Gastroesophageal sphincter (tissue), 4 donors: ENCODE measurements around the gene ERCC2. TPM values are rescaled to one million over a fixed set of nuclear protein-coding genes. Genes with fewer than 3 reads are reported as not detected.

Experiments
- ATAC-seq: fragments of 150-250 bp; one replicate; pipeline ENCODE4 v1.9.1; 2016; ENCODE audit warnings: mild to moderate bottlenecking, moderate library complexity
- H3K27ac ChIP-seq, 4 donors: fragments of 200-600 bp; sonication (generic) in 3 of 4; 1 replicate in 3 of 4; 2 replicates in 1 of 4; pipeline ENCODE4 v1.5.1; 2016 to 2019
- H3K27me3 ChIP-seq: fragments of 200-600 bp; sonication (generic); one replicate; pipeline ENCODE4 v1.5.1; 2019
- H3K36me3 ChIP-seq, 2 donors: fragments of 200-600 bp; sonication (generic); one replicate each; pipeline ENCODE4 v1.5.1; 2019; ENCODE audit warnings: control low read depth in 1 of 2
- H3K4me1 ChIP-seq, 3 donors: fragments of 200-600 bp; sonication (generic); 1 replicate in 2 of 3; 2 replicates in 1 of 3; pipeline ENCODE4 v1.5.1; 2016 to 2019; ENCODE audit warnings: control low read depth in 2 of 3
- H3K4me3 ChIP-seq, 2 donors: fragments of 200-600 bp; sonication (generic); one replicate each; pipeline ENCODE4 v1.5.1; 2019; ENCODE audit warnings: mild to moderate bottlenecking in 1 of 2, moderate library complexity in 1 of 2
- H3K9me3 ChIP-seq, 3 donors: fragments of 200-600 bp; sonication (generic); one replicate each; pipeline ENCODE4 v1.5.1; 2017 to 2019; ENCODE audit warnings: control low read depth in 2 of 3
- CTCF ChIP-seq, 4 experiments: fragments of 200-600 bp in 2 of 4; fragments of 450-650 bp in 2 of 4; sonication (generic) in 1 of 4; IDR thresholded peaks; one replicate each; pipeline ENCODE4 v1.5.1; 2017 to 2019; ENCODE audit warnings: antibody characterized with exemption in 4 of 4, mild to moderate bottlenecking in 2 of 4, moderate library complexity in 2 of 4
- EP300 ChIP-seq: sonication (generic); formaldehyde crosslinking; IDR thresholded peaks from one replicate; pipeline ENCODE4 v1.6.1; 2017; ENCODE audit warnings: antibody characterized with exemption, mild to moderate bottlenecking
- POLR2A ChIP-seq, 2 donors: fragments of 450-650 bp; IDR thresholded peaks; one replicate each; pipeline ENCODE4 v1.6.1; 2017; ENCODE audit warnings: antibody characterized with exemption in 2 of 2, mild to moderate bottlenecking in 2 of 2, moderate library complexity in 1 of 2
- POLR2AphosphoS5 ChIP-seq: sonication (generic); formaldehyde crosslinking; IDR thresholded peaks from one replicate; pipeline ENCODE4 v1.6.1; 2017; ENCODE audit warnings: antibody characterized with exemption
- WGBS, 2 donors: methylation state at CpG; one replicate each; pipeline ENCODE4 v1.1.5; 2018; ENCODE audit warnings: low coverage in 1 of 2; 5-methylcytosine and 5-hydroxymethylcytosine counted together
- total RNA-seq, 4 donors: library from RNA; depleted of rRNA; stranded (reverse); fragments of >200 nt; gene quantifications; one replicate each; pipeline ENCODE4 v1.1.0, GENCODE V29; 2016

ERCC2 gene
- total RNA-seq, 4 donors from 2014 or later = 7.1 to 18.8 (median 12.5) TPM

DNA sequence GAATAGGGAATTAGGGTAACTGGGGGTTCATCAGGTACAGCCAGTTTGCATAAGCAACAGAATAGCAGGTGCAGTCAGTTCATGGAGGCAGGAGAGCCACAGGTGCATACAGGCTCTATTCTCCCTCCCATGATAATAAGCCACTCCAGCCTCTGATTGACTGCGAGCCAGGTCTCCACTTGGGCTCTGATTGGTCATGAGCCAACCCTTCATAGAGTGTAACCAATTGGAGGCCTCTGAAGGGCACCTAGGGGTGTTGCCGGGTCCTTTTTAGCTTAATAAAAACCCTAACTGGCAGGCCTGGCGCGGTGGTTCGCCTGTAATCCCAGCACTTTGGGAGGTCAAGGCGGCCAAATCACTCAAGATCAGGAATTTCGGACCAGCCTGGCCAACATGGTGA lies 39.0 kb downstream of the ERCC2 start:
- no peaks in the 10 kb centered on the region for H3K9me3 ChIP-seq
- peaks cover 0 to 3% (median 0%) of the 10 kb centered on the region in 3 donors for H3K4me1 ChIP-seq
- H3K27ac ChIP-seq = no peak overlapping the region
- no peaks in the 10 kb centered on the region for H3K27me3 ChIP-seq
- no peak for ATAC-seq
- WGBS, 2 donors = 100% methylated on average over 1 of the region's 7 CpGs; no CpG with 5 or more reads in 1 of the 2 donors
- no peak overlapping the region for H3K4me3 ChIP-seq
- TF ChIP-seq CTCF (IDR thresholded peaks at IDR 0.05) (no peak), EP300 (no peak), POLR2A (IDR thresholded peaks at IDR 0.05) (no peak)
- H3K36me3 ChIP-seq = no peaks in the 10 kb centered on the region

- Histone ChIP-seq H3K4me1 (peaks cover 0 to 31% (median 9%) of the 10 kb centered on the region in 3 donors), H3K27ac (no peak overlapping the region), H3K27me3 (peaks cover 15% of the 10 kb centered on the region), H3K4me3 (no peak overlapping the region), H3K9me3 (no peaks in the 10 kb centered on the region), H3K36me3 (no peaks in the 10 kb centered on the region)
- WGBS, 2 donors = 55 to 72% methylated on average over 4 to 11 of the region's 13 CpGs
- no peak for TF ChIP-seq POLR2A (IDR thresholded peaks at IDR 0.05)
- no peak for TF ChIP-seq POLR2AphosphoS5
- TF ChIP-seq CTCF (IDR thresholded peaks at IDR 0.05) = no peak
- no peak for TF ChIP-seq EP300
- no peak for ATAC-seq
Observed at GRCh38 chr19:45327404-45328143, 42.8 kb downstream of the ERCC2 start.

GRCh38 chr19:45324349-45324907 lies 45.9 kb downstream of the ERCC2 start:
- ATAC-seq = no peak
- Histone ChIP-seq H3K27ac (peak overlapping the region in 3 of 4 donors; percentile 63 to 80 (median 78)), H3K36me3 (no peaks in the 10 kb centered on the region), H3K4me1 (peaks cover 0 to 43% (median 9%) of the 10 kb centered on the region in 3 donors), H3K4me3 (no peak overlapping the region), H3K27me3 (peaks cover 20% of the 10 kb centered on the region), H3K9me3 (no peaks in the 10 kb centered on the region)
- WGBS, 2 donors = 55 to 62% methylated on average over 4 to 8 of the region's 11 CpGs
- TF ChIP-seq POLR2AphosphoS5 (no peak), EP300 (no peak), POLR2A (IDR thresholded peaks at IDR 0.05) (no peak), CTCF (IDR thresholded peaks at IDR 0.05) (no peak)

DNA sequence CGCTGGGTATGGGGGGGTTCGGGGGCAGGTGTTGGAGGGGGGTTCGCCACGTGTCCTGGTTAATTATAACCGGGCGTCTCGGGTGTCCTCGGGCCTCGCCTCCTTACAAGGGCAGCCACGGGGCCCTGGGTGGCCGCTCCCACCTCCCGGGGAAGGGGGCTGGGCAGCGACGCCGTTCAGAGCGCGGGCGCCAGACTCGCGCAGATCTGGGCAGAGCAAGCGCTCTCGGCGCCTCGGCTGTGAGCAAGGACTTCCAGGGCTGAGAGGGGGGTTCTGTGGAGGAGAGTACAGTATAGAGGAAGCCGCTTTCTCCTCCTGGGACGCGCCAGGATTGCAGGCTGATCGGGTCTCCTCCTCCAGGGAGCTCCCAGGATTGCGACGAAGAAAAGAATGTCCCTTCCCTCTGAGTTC lies 46.7 kb downstream of the ERCC2 start:
- WGBS, 2 donors = 0% methylated on average over 1 of the region's 30 CpGs; no CpG with 5 or more reads in 1 of the 2 donors
- Histone ChIP-seq H3K9me3 (no peaks in the 10 kb centered on the region), H3K27ac (peak overlapping the region in 3 of 4 donors; percentile 63 to 80 (median 78)), H3K36me3 (no peaks in the 10 kb centered on the region), H3K27me3 (peaks cover 20% of the 10 kb centered on the region), H3K4me1 (peaks cover 0 to 43% (median 9%) of the 10 kb centered on the region in 3 donors), H3K4me3 (peak overlapping the region in 1 of 2 donors; percentile 42)
- TF ChIP-seq CTCF (IDR thresholded peaks at IDR 0.05) (no peak), POLR2A (IDR thresholded peaks at IDR 0.05) (peak in 1 of 2 donors; percentile 13)
- ATAC-seq = peak; percentile 57
